ENCODE measurements around the gene C12orf60. TPM values are rescaled to one million over a fixed set of nuclear protein-coding genes. Genes with fewer than 3 reads are reported as not detected.

The C12orf60 gene
- polyA plus RNA-seq, 3 donors, result 0.11 to 0.46 TPM; not detected in 1

DNA sequence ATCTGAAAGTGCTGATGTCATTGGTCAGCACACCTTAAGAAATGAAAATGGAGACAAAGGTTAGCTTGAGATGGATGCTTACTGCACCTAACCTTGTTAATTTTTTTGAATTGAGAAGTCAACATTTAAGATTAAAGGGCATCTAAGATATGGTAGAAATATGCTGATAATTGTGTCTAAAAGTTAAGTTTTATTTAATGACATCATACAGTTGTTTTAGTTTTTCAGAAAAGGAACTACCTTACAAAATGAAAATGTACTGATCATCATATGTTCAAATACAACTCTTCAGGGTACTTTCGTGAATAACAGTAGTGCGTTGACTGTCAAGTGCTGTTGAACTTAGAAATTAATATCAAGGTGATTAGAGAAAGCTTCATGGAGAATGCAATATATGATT is 8.0 kb downstream of the C12orf60 start:
- Mint-ChIP-seq H3K27ac (no peak overlapping the region), H3K9me3 (peaks cover 0 to 2% (median 0%) of the 10 kb centered on the region in 7 donors), H3K4me3 (no peak overlapping the region), H3K36me3 (no peaks in the 10 kb centered on the region), H3K4me1 (no peaks in the 10 kb centered on the region), H3K27me3 (ENCODE audit: low read depth in 3 of 3) (peaks cover 0 to 4% (median 0%) of the 10 kb centered on the region in 3 donors)
- no peak overlapping the region for H2AFZ ChIP-seq (ENCODE audit: insufficient read depth, low read depth, low read length, poor library complexity, severe bottlenecking)
- H3K9me3 ChIP-seq (replicated peaks in 1 of 2; ENCODE audit: control insufficient read depth in 1 of 2, insufficient read depth in 1 of 2, low read length in 2 of 2), result no peaks in the 10 kb centered on the region
- no peaks in the 10 kb centered on the region for H4K20me1 ChIP-seq (ENCODE audit: insufficient read depth, low read length)
- intact Hi-C loops (cut with micrococcal nuclease), result no loop called here
- TF ChIP-seq, protein P1, sequence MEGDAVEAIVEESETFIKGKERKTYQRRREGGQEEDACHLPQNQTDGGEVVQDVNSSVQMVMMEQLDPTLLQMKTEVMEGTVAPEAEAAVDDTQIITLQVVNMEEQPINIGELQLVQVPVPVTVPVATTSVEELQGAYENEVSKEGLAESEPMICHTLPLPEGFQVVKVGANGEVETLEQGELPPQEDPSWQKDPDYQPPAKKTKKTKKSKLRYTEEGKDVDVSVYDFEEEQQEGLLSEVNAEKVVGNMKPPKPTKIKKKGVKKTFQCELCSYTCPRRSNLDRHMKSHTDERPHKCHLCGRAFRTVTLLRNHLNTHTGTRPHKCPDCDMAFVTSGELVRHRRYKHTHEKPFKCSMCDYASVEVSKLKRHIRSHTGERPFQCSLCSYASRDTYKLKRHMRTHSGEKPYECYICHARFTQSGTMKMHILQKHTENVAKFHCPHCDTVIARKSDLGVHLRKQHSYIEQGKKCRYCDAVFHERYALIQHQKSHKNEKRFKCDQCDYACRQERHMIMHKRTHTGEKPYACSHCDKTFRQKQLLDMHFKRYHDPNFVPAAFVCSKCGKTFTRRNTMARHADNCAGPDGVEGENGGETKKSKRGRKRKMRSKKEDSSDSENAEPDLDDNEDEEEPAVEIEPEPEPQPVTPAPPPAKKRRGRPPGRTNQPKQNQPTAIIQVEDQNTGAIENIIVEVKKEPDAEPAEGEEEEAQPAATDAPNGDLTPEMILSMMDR (IDR thresholded peaks at IDR 0.05), result no peak
- H3K4me3 ChIP-seq (replicated peaks in 1 of 3; ENCODE audit: low read depth in 2 of 3, low read length in 3 of 3), result no peak overlapping the region
- H3K36me3 ChIP-seq (replicated peaks in 1 of 2; ENCODE audit: control insufficient read depth in 1 of 2, insufficient read depth in 2 of 2, low read length in 2 of 2), result no peaks in the 10 kb centered on the region
- H3K27me3 ChIP-seq (ENCODE audit: control insufficient read depth in 2 of 2, insufficient read depth in 2 of 2, low read length in 2 of 2), result no peaks in the 10 kb centered on the region
- H3K4me1 ChIP-seq (ENCODE audit: control insufficient read depth in 1 of 2, insufficient read depth in 2 of 2, low read length in 2 of 2), result no peaks in the 10 kb centered on the region
- no peak overlapping the region for H3K9ac ChIP-seq (ENCODE audit: insufficient read depth, low read length, poor library complexity, severe bottlenecking)
- no peaks in the 10 kb centered on the region for H3K79me2 ChIP-seq (ENCODE audit: insufficient read depth, low read length)
- WGBS (ENCODE audit: insufficient coverage), result no CpG with 5 or more reads among the region's 2 CpGs
- H3K27ac ChIP-seq (ENCODE audit: low read depth in 1 of 2, low read length in 2 of 2), result no peak overlapping the region
- DNase-seq, result no peak
- no peak overlapping the region for H3K4me2 ChIP-seq (replicated peaks; ENCODE audit: extremely low read depth, low read length, poor library complexity, severe bottlenecking)

DNA sequence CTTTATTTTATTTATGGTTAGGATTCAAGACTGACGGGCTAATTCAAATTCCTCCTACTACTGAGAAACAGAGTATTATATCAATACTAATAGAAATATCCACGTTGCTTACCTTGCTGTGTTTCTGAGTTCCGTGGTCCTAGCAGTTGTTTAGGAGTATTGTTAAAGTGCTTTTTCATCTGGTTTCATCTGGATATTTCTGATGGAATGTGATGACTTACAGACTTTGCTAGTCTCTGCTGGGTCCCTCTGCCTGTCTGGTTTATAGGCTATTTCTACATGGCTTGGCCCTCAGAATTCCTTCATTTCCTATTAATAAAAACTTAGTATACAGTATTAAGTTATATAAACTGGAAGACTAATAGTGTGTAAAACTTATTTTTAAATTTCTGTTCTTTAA is 10.5 kb downstream of the C12orf60 start, which contains the start of gene SMCO3:
Gene SMCO3 (minus strand): TSS at position 169 of the 400 bp plus-strand sequence. CDS start 7,502 bp downstream, outside the sequence.
- Histone ChIP-seq H3K27ac (ENCODE audit: low read depth in 1 of 2, low read length in 2 of 2) (no peak within 1 kb of the TSS), H3K9ac (ENCODE audit: insufficient read depth, low read length, poor library complexity, severe bottlenecking) (no peak within 1 kb of the TSS), H3K4me3 (replicated peaks in 1 of 3; ENCODE audit: low read depth in 2 of 3, low read length in 3 of 3) (no peak within 1 kb of the TSS), H3K79me2 (ENCODE audit: insufficient read depth, low read length) (no peaks in the 10 kb centered on the region), H3K4me2 (replicated peaks; ENCODE audit: extremely low read depth, low read length, poor library complexity, severe bottlenecking) (no peak within 1 kb of the TSS), H4K20me1 (ENCODE audit: insufficient read depth, low read length) (no peaks in the 10 kb centered on the region), H3K9me3 (replicated peaks in 1 of 2; ENCODE audit: control insufficient read depth in 1 of 2, insufficient read depth in 1 of 2, low read length in 2 of 2) (no peaks in the 10 kb centered on the region), H3K27me3 (ENCODE audit: control insufficient read depth in 2 of 2, insufficient read depth in 2 of 2, low read length in 2 of 2) (no peaks in the 10 kb centered on the region), H3K4me1 (ENCODE audit: control insufficient read depth in 1 of 2, insufficient read depth in 2 of 2, low read length in 2 of 2) (no peaks in the 10 kb centered on the region), H2AFZ (ENCODE audit: insufficient read depth, low read depth, low read length, poor library complexity, severe bottlenecking) (no peak within 1 kb of the TSS), H3K36me3 (replicated peaks in 1 of 2; ENCODE audit: control insufficient read depth in 1 of 2, insufficient read depth in 2 of 2, low read length in 2 of 2) (no peaks in the 10 kb centered on the region)
- Mint-ChIP-seq H3K9me3 (peaks cover 0 to 3% (median 0%) of the 10 kb centered on the region in 7 donors), H3K27ac (no peak within 1 kb of the TSS), H3K27me3 (ENCODE audit: low read depth in 3 of 3) (peaks cover 0 to 2% (median 0%) of the 10 kb centered on the region in 3 donors), H3K36me3 (no peaks in the 10 kb centered on the region), H3K4me3 (no peak within 1 kb of the TSS), H3K4me1 (no peaks in the 10 kb centered on the region)
- TF ChIP-seq, protein P1 (IDR thresholded peaks at IDR 0.05), result no peak
- intact Hi-C loops (cut with micrococcal nuclease), result no loop called here
- WGBS (ENCODE audit: insufficient coverage), result no CpG with 5 or more reads among the region's 3 CpGs
- DNase-seq, result no peak

Data from CD14-positive monocyte (primary cell).